ENCODE results near the gene PCCA.

DNA sequence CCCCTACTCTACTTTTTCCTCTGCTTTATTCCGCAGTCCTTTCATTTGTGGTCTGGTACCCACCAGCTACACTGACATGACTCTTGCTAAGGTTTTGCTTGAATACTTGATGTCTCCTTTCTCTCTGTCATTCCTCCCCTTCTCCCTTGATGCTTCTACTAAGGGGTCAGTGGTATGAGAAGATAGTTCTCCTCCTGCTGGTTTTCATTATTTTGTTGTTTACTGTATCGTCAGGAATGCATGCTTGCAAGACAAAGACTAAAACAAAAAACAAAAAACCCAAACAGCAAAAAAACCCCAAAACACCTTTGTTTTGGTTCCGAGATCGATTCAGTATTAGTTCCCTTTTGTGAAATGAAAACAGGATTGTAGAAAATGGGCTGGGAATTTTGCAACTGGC lies 59.5 kb downstream of the PCCA start:
- TF ChIP-seq, protein P1, sequence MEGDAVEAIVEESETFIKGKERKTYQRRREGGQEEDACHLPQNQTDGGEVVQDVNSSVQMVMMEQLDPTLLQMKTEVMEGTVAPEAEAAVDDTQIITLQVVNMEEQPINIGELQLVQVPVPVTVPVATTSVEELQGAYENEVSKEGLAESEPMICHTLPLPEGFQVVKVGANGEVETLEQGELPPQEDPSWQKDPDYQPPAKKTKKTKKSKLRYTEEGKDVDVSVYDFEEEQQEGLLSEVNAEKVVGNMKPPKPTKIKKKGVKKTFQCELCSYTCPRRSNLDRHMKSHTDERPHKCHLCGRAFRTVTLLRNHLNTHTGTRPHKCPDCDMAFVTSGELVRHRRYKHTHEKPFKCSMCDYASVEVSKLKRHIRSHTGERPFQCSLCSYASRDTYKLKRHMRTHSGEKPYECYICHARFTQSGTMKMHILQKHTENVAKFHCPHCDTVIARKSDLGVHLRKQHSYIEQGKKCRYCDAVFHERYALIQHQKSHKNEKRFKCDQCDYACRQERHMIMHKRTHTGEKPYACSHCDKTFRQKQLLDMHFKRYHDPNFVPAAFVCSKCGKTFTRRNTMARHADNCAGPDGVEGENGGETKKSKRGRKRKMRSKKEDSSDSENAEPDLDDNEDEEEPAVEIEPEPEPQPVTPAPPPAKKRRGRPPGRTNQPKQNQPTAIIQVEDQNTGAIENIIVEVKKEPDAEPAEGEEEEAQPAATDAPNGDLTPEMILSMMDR (IDR thresholded peaks at IDR 0.05) = no peak
- TF ChIP-seq POLR2A (IDR thresholded peaks at IDR 0.05) (no peak), POLR2AphosphoS5 (IDR thresholded peaks at IDR 0.05) (no peak), EP300 (IDR thresholded peaks at IDR 0.05) (no peak)

Data from suprapubic skin (tissue), 4 donors.